Hepatocyte (in vitro differentiated cells): ENCODE measurements around the gene MYH2. TPM values are rescaled to one million over a fixed set of nuclear protein-coding genes. Genes with fewer than 3 reads are reported as not detected.

ENCODE experiments used
- DNase-seq: peaks from one replicate; pipeline ENCODE4 v3.0.0-alpha.2; 2016; ENCODE audit warnings: low spot score
- H2AFZ ChIP-seq: fragments of 200-600 bp; sonication (generic); 2 replicates; pipeline ENCODE4 v1.6.0; 2016; ENCODE audit warnings: antibody characterized with exemption, mild to moderate bottlenecking
- H3K27ac ChIP-seq: fragments of 200-600 bp; sonication (generic); 2 replicates; pipeline ENCODE4 v1.5.1; 2016; ENCODE audit warnings: mild to moderate bottlenecking
- H3K27me3 ChIP-seq: fragments of 200-600 bp; sonication (generic); 2 replicates; pipeline ENCODE4 v1.6.1; 2016
- H3K36me3 ChIP-seq: fragments of 200-600 bp; sonication (generic); replicated peaks from 2 replicates; pipeline ENCODE4 v1.5.1; 2016; ENCODE audit warnings: low read depth; ENCODE audit not compliant: insufficient read depth
- H3K4me1 ChIP-seq: fragments of 200-600 bp; sonication (generic); 2 replicates; pipeline ENCODE4 v1.5.1; 2016; ENCODE audit warnings: mild to moderate bottlenecking, moderate library complexity; ENCODE audit not compliant: insufficient read depth
- H3K4me2 ChIP-seq: fragments of 200-600 bp; sonication (generic); 2 replicates; pipeline ENCODE4 v1.6.0; 2016
- H3K4me3 ChIP-seq: fragments of 200-600 bp; sonication (generic); 2 replicates; pipeline ENCODE4 v1.5.1; 2016; ENCODE audit warnings: mild to moderate bottlenecking
- H3K79me2 ChIP-seq: fragments of 200-600 bp; sonication (generic); 2 replicates; pipeline ENCODE4 v1.6.0; 2017; ENCODE audit warnings: mild to moderate bottlenecking
- H3K9me2 ChIP-seq: fragments of 200-600 bp; sonication (generic); replicated peaks from 2 replicates; pipeline ENCODE4 v1.6.0; 2017; ENCODE audit warnings: mild to moderate bottlenecking; ENCODE audit not compliant: insufficient read depth
- H3K9me3 ChIP-seq: fragments of 200-600 bp; sonication (generic); 2 replicates; pipeline ENCODE4 v1.5.1; 2016; ENCODE audit warnings: low read depth, mild to moderate bottlenecking
- H4K20me1 ChIP-seq: fragments of 200-600 bp; sonication (generic); 2 replicates; pipeline ENCODE4 v1.6.0; 2016; ENCODE audit warnings: mild to moderate bottlenecking; ENCODE audit not compliant: insufficient read depth, poor library complexity, severe bottlenecking
- EZH2 ChIP-seq: fragments of 200-600 bp; sonication (generic); IDR thresholded peaks from 2 replicates; pipeline ENCODE4 v1.6.1; 2016; ENCODE audit warnings: antibody characterized with exemption, mild to moderate bottlenecking, borderline replicate concordance
- EZH2phosphoT487 ChIP-seq: fragments of 200-600 bp; sonication (generic); IDR thresholded peaks from one replicate; pipeline ENCODE4 v1.6.1; 2018; ENCODE audit warnings: antibody characterized with exemption, mild to moderate bottlenecking, low read depth, moderate library complexity; ENCODE audit not compliant: unreplicated experiment, severe bottlenecking
- WGBS: methylation state at CpG from one replicate; pipeline ENCODE4 v1.1.6; 2016; ENCODE audit warnings: low lambda C conversion rate; ENCODE audit errors: missing lambda C conversion rate; 5-methylcytosine and 5-hydroxymethylcytosine counted together
- polyA plus RNA-seq: library from polyadenylated mRNA; unstranded; fragments of >200 nt; fragmentation: Nextera tagmentation; extraction: Ambion mirVana; gene quantifications from 2 replicates; pipeline ENCODE4 v1.2.1, GENCODE V29; 2016
- total RNA-seq: library from RNA; depleted of rRNA; stranded (reverse); fragments of >200 nt; gene quantifications from 2 replicates; pipeline ENCODE4 v1.2.3, GENCODE V29; 2014
- TF ChIP-seq, protein P1 (sequence below): fragments of 200-600 bp; sonication (generic); IDR thresholded peaks from 2 replicates; pipeline ENCODE4 v1.5.1; 2016; ENCODE audit warnings: antibody characterized with exemption, mild to moderate bottlenecking; ENCODE audit not compliant: poor library complexity

MYH2 gene
- total and polyA plus RNA-seq, 2 experiments from 2014 or later, result not detected

DNA sequence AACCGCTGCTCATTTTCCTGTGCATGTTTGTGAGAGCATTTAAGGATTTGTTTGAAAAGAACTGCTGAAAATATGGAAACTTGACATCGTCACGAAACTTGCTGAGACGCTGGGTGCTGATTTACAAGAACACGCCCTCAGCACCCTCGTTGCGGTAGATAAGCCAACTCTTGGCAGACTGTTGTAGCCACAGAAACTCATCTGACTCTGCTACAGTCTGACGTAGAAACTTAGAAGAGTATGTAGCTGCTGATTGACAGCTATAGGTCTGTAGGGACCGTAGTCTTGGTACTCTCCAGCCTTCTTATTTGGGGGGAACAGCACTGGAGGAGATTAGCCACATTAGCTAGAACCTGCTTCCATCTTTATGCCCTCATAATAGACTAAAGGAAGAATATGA is 36.1 kb upstream of the MYH2 start:
- H3K4me1 ChIP-seq, result no peaks in the 10 kb centered on the region
- H2AFZ ChIP-seq, result no peak overlapping the region
- H4K20me1 ChIP-seq, result no peaks in the 10 kb centered on the region
- DNase-seq, result no peak
- H3K4me3 ChIP-seq, result no peak overlapping the region
- no peaks in the 10 kb centered on the region for H3K9me3 ChIP-seq
- H3K79me2 ChIP-seq, result no peaks in the 10 kb centered on the region
- no peak for TF ChIP-seq EZH2
- TF ChIP-seq EZH2phosphoT487, result no peak
- TF ChIP-seq, protein P1, sequence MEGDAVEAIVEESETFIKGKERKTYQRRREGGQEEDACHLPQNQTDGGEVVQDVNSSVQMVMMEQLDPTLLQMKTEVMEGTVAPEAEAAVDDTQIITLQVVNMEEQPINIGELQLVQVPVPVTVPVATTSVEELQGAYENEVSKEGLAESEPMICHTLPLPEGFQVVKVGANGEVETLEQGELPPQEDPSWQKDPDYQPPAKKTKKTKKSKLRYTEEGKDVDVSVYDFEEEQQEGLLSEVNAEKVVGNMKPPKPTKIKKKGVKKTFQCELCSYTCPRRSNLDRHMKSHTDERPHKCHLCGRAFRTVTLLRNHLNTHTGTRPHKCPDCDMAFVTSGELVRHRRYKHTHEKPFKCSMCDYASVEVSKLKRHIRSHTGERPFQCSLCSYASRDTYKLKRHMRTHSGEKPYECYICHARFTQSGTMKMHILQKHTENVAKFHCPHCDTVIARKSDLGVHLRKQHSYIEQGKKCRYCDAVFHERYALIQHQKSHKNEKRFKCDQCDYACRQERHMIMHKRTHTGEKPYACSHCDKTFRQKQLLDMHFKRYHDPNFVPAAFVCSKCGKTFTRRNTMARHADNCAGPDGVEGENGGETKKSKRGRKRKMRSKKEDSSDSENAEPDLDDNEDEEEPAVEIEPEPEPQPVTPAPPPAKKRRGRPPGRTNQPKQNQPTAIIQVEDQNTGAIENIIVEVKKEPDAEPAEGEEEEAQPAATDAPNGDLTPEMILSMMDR, result no peak
- no peak overlapping the region for H3K27ac ChIP-seq
- no peak overlapping the region for H3K4me2 ChIP-seq
- no peaks in the 10 kb centered on the region for H3K27me3 ChIP-seq
- H3K9me2 ChIP-seq, result no peaks in the 10 kb centered on the region
- WGBS, result 88% methylated on average over 9 of the region's 9 CpGs
- H3K36me3 ChIP-seq, result no peaks in the 10 kb centered on the region

DNA sequence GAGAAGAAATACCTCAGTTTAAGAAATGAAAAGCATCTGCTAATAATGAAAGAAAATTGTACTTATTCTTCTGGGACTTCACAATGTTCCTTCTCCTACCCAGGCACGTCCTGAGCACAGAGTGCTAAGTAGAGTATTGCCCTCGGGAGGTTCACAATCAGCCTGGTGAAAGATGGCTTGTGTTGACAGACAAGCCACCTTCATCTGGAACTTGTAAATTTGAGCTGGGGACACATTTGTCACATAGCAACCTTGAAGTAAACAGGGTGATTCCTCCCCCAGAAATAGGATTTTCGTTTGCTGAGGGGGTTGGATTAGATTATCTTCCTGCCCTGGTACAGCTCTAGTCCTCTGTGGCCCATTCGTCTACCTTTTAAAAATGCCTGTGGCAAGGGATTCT is 34.4 kb upstream of the MYH2 start:
- 48% methylated on average over 4 of the region's 4 CpGs for WGBS
- no peaks in the 10 kb centered on the region for H3K79me2 ChIP-seq

DNA sequence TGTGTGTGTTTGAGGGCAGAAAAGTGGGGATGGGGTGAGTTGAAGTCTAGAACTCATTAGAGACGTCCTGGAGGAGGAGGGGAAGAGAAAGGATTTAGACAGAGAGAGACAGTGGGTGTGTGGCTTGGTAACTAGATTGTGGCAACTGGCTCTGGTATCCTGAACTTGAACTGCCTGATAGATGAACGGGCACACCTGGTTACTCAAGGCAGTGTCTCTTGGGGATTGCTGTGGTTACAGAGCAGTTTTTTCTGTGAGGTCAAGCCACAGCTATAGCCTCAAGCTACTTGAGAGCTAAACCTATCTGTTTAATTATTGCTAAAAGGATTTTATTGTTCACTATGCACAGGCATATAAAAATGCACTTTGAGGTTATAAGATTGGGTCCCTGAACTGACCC is 29.8 kb upstream of the MYH2 start:
- Histone ChIP-seq H3K9me2 (no peaks in the 10 kb centered on the region), H3K4me1 (no peaks in the 10 kb centered on the region), H2AFZ (no peak overlapping the region), H3K4me2 (no peak overlapping the region), H3K27ac (no peak overlapping the region), H3K36me3 (no peaks in the 10 kb centered on the region), H3K9me3 (no peaks in the 10 kb centered on the region), H3K4me3 (no peak overlapping the region), H3K27me3 (no peaks in the 10 kb centered on the region), H4K20me1 (no peaks in the 10 kb centered on the region), H3K79me2 (no peaks in the 10 kb centered on the region)
- DNase-seq, result no peak
- WGBS, result 37% methylated on average over 2 of the region's 2 CpGs
- TF ChIP-seq EZH2phosphoT487 (no peak), EZH2 (no peak)
- TF ChIP-seq, protein P1, result no peak

More for the DNA sequence above, 34.4 kb upstream of the MYH2 start:
- DNase-seq, result no peak
- no peaks in the 10 kb centered on the region for H4K20me1 ChIP-seq
- H3K9me2 ChIP-seq, result no peaks in the 10 kb centered on the region
- TF ChIP-seq, protein P1, result no peak
- TF ChIP-seq EZH2phosphoT487 (no peak), EZH2 (no peak)
- no peak overlapping the region for H3K4me3 ChIP-seq
- no peaks in the 10 kb centered on the region for H3K27me3 ChIP-seq
- no peaks in the 10 kb centered on the region for H3K4me1 ChIP-seq
- no peak overlapping the region for H3K27ac ChIP-seq
- no peak overlapping the region for H3K4me2 ChIP-seq
- no peaks in the 10 kb centered on the region for H3K36me3 ChIP-seq
- H3K9me3 ChIP-seq, result no peaks in the 10 kb centered on the region
- H2AFZ ChIP-seq, result no peak overlapping the region

DNA sequence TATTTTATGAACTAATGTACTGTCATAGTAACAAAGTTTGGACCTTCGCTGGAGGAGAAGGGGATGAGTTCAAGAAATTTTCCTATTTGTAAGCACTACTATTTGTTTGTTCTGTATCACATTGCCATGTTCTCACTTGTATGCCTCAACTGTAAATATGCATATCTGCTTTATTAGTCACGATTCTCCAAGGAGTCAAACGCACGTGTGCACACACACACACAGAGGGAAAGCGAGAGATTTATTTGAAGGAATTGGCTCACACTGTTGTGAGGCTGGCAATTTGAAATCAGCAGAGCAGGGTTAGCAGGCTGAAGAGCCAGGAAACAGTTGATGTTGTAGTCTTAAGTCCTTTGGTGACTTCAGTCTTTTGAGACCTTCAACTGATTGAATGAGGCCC is 24.9 kb upstream of the MYH2 start:
- Histone ChIP-seq H3K79me2 (no peaks in the 10 kb centered on the region), H3K9me2 (no peaks in the 10 kb centered on the region), H3K4me2 (no peak overlapping the region), H3K4me1 (no peaks in the 10 kb centered on the region), H3K36me3 (no peaks in the 10 kb centered on the region), H3K9me3 (no peaks in the 10 kb centered on the region), H3K27me3 (no peaks in the 10 kb centered on the region), H3K4me3 (no peak overlapping the region), H2AFZ (no peak overlapping the region), H4K20me1 (no peaks in the 10 kb centered on the region), H3K27ac (no peak overlapping the region)
- no peak for TF ChIP-seq EZH2phosphoT487
- no peak for TF ChIP-seq EZH2
- TF ChIP-seq, protein P1, result no peak
- DNase-seq, result no peak
- 88% methylated on average over 5 of the region's 5 CpGs for WGBS
